RWPE2 (cell line): ENCODE measurements around the gene CHD2.
"Not testable (repeated sequence)": the region's sequence is repeated elsewhere in the genome, so short reads cannot be mapped to it uniquely, and the experiment has no call there.

Experiments used
- ATAC-seq: fragments of 200-7000 bp; cut with Tn5 transposase; 3 replicates; pipeline ENCODE4 v1.9.1; 2021; ENCODE audit warnings: low read depth
- DNase-seq: peaks from one replicate; pipeline ENCODE4 v3.0.0-alpha.2; 2020; ENCODE audit warnings: low spot score
- H3K27ac ChIP-seq: fragments of 450-650 bp; 2 replicates; pipeline ENCODE4 v1.5.1; 2017; ENCODE audit warnings: mild to moderate bottlenecking; ENCODE audit not compliant: poor library complexity, severe bottlenecking
- H3K27me3 ChIP-seq: fragments of 250-450 bp; sonication (Bioruptor Pico); 2 replicates; pipeline ENCODE4 v1.5.1; 2021; ENCODE audit warnings: mild to moderate bottlenecking, moderate library complexity; ENCODE audit not compliant: insufficient read depth, poor library complexity, severe bottlenecking
- H3K36me3 ChIP-seq: fragments of 250-450 bp; sonication (Bioruptor Pico); 2 replicates; pipeline ENCODE4 v1.5.1; 2020; ENCODE audit warnings: low read depth, mild to moderate bottlenecking, moderate library complexity
- H3K4me1 ChIP-seq: fragments of 250-450 bp; sonication (Bioruptor Pico); 2 replicates; pipeline ENCODE4 v1.5.1; 2021; ENCODE audit warnings: mild to moderate bottlenecking, moderate library complexity; ENCODE audit not compliant: insufficient read depth, poor library complexity, severe bottlenecking
- H3K4me3 ChIP-seq: fragments of 250-450 bp; sonication (Bioruptor Pico); 2 replicates; pipeline ENCODE4 v1.5.1; 2021; ENCODE audit warnings: mild to moderate bottlenecking, moderate library complexity; ENCODE audit not compliant: severe bottlenecking
- H3K9me3 ChIP-seq: fragments of 250-450 bp; sonication (Bioruptor Pico); 2 replicates; pipeline ENCODE4 v1.5.1; 2021; ENCODE audit warnings: mild to moderate bottlenecking, moderate library complexity; ENCODE audit not compliant: severe bottlenecking
- TF ChIP-seq, protein P1 (sequence below): fragments of 450-650 bp; IDR thresholded peaks from one replicate; pipeline ENCODE4 v1.5.1; 2017; ENCODE audit warnings: mild to moderate bottlenecking, moderate library complexity; ENCODE audit not compliant: poor library complexity, severe bottlenecking

Gene CHD2

DNA sequence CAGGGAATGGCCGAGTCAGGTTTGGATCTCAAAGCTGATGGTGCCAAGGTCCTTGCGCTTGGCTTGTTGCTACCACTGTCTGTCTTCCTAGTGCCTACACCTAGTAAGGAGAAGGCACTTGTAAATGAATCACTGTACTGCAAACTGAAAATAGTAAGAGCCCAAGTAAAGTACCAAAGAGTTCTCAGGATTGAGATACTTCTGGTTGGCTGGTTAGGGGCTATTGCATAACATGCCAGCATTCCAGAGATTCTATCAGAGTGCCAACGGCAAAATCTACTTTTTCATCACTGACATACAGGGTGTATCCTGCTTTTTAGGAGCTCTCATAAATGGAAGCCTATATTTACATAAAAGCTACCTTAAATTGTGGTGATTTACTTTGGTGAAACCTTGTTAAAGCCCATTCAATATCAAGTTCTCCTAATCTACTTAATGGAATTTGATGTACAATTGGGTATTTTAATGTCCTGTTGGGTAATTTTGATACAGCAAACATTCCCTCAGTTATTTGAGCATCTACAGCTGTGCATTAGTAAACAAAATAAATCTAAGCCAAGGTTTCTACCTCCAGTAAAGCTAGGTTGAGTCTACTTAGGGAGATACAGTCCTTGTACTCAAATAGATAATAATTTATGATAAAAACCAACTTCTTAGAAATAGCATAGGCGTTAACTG lies 30.7 kb upstream of the CHD2 start:
- Histone ChIP-seq H3K36me3 (no peaks in the 10 kb centered on the region), H3K4me3 (no peak overlapping the region), H3K27ac (peak overlapping the region; percentile 66), H3K9me3 (no peaks in the 10 kb centered on the region), H3K4me1 (peaks cover 19% of the 10 kb centered on the region), H3K27me3 (no peaks in the 10 kb centered on the region)
- TF ChIP-seq, protein P1, sequence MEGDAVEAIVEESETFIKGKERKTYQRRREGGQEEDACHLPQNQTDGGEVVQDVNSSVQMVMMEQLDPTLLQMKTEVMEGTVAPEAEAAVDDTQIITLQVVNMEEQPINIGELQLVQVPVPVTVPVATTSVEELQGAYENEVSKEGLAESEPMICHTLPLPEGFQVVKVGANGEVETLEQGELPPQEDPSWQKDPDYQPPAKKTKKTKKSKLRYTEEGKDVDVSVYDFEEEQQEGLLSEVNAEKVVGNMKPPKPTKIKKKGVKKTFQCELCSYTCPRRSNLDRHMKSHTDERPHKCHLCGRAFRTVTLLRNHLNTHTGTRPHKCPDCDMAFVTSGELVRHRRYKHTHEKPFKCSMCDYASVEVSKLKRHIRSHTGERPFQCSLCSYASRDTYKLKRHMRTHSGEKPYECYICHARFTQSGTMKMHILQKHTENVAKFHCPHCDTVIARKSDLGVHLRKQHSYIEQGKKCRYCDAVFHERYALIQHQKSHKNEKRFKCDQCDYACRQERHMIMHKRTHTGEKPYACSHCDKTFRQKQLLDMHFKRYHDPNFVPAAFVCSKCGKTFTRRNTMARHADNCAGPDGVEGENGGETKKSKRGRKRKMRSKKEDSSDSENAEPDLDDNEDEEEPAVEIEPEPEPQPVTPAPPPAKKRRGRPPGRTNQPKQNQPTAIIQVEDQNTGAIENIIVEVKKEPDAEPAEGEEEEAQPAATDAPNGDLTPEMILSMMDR = no peak
- peak; percentile 91 for ATAC-seq
- DNase-seq = no peak

DNA sequence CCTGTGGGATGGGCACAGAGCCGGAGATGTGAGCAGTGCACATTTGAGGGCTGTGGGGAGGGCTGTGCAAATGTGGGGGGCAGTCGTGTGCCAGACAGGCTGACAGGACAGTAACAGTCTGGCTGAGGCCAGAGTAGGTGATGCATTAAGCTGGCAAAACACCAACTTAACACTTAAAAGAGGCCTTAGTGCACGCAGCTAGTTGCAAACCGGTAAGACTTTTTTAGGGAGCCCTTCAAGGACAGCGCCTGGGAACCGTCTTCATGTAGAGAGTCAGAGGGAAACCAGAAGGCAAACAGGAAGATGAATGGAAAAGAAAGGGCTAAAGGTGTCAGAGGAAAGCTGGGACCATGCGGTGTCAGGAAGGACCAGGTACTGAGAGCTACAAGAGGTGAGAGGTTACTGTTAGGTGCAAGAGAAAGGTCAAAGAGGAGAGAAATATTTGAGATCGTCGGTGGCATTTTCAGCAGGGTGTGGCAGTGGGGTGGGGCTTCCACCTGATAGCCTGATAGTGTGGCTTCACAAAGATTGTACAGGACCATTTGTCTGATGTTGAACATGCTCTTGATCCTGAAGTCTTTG lies 30.0 kb upstream of the CHD2 start:
- peak; percentile 46 for ATAC-seq
- TF ChIP-seq, protein P1 = no peak
- no peaks in the 10 kb centered on the region for H3K9me3 ChIP-seq
- no peak overlapping the region for H3K4me3 ChIP-seq
- no peaks in the 10 kb centered on the region for H3K27me3 ChIP-seq
- H3K27ac ChIP-seq = peak overlapping the region; percentile 66
- no peak for DNase-seq
- H3K4me1 ChIP-seq = peaks cover 19% of the 10 kb centered on the region
- no peaks in the 10 kb centered on the region for H3K36me3 ChIP-seq

DNA sequence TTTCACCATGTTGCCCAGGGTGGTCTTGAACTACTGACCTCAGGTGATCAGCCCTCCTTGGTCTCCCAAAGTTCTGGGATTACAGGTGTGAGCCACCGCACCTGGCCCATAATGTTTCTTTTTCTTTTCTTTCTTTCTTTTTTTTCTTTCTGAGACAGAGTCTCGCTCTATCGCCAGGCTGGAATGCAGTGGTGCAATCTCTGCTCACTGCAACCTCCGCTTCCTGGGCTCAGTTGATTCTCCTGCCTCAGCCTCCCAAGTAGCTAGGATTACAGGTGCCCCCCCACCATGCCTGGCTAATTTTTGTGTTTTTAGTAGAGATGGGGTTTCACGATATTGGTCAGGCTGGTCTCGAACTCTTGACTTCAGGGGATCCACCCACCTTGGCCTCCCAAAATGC lies 27.2 kb upstream of the CHD2 start:
- not testable (repeated sequence) for H3K27me3 ChIP-seq, H3K36me3 ChIP-seq, H3K4me3 ChIP-seq, DNase-seq, ATAC-seq, H3K27ac ChIP-seq, H3K9me3 ChIP-seq
- H3K4me1 ChIP-seq = peaks cover 19% of the 10 kb centered on the region

DNA sequence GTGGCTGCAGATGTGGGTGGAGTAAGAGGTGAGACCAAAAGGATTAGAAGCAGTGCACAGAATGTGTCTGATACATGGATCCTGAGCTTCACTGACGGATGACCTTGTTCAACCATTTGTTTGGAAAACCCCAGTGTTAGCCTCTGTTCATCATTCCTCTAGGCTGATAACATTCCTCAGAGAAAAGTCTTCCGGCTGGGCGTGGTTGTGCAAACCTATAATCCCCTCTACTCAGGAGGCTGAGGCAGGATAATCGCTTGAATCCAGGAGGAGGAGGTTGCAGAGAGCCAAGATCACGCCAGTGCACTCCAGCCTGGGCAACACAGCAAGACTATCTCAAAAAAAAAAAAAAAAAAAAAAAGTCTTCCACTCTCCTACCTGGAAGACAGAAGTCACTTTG lies 23.1 kb upstream of the CHD2 start:
- TF ChIP-seq, protein P1 = no peak
- no peaks in the 10 kb centered on the region for H3K27me3 ChIP-seq
- H3K27ac ChIP-seq = no peak overlapping the region
- H3K36me3 ChIP-seq = no peaks in the 10 kb centered on the region
- H3K9me3 ChIP-seq = no peaks in the 10 kb centered on the region
- peaks cover 9% of the 10 kb centered on the region for H3K4me1 ChIP-seq
- H3K4me3 ChIP-seq = no peak overlapping the region
- DNase-seq (no peak), ATAC-seq (no peak)

DNA sequence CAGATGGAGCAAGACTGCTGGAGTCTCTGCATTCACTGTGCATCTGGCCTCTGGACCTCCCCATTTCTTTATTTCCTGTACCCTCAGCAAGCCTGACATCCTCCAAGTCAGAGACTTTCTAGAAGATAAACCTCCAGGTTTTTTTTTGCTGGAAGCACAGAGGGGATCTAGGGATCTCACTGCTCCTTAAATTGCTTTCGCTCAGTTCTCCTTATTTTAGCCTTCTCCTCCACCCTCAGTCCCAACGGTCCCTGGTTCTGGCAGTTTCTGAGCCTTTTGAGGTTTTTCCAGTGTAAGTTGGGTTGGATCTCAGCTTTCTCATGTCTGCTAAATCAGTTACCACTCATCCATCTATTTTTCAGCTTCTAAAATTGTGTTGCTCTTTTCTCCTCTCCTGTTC lies 22.7 kb upstream of the CHD2 start:
- H3K9me3 ChIP-seq = no peaks in the 10 kb centered on the region
- no peak overlapping the region for H3K4me3 ChIP-seq
- ATAC-seq (no peak), DNase-seq (no peak)
- no peaks in the 10 kb centered on the region for H3K27me3 ChIP-seq
- H3K4me1 ChIP-seq = peaks cover 9% of the 10 kb centered on the region
- TF ChIP-seq, protein P1 = no peak
- no peaks in the 10 kb centered on the region for H3K36me3 ChIP-seq
- no peak overlapping the region for H3K27ac ChIP-seq
